Measurements from ENCODE around the gene MAP2K5.

Gene MAP2K5

GRCh38 chr15:67515557-67515956 is 26.9 kb upstream of the MAP2K5 start:
- no peak overlapping the region for H3K4me3 ChIP-seq (ENCODE audit: low read depth, low read length)
- no peak for TF ChIP-seq CTCF (IDR thresholded peaks at IDR 0.05; ENCODE audit: low read depth, low read length)
- no peak for TF ChIP-seq POLR2A (IDR thresholded peaks at IDR 0.05; ENCODE audit: extremely low read depth, insufficient read length)
- TF ChIP-seq MYC (IDR thresholded peaks at IDR 0.05; ENCODE audit: low read depth, low read length) = no peak
- no peak for TF ChIP-seq MAX (IDR thresholded peaks at IDR 0.05; ENCODE audit: low read depth, low read length)
- DNase-seq (ENCODE audit: low read depth) = no peak

GRCh38 chr15:67520321-67521028 is 22.0 kb upstream of the MAP2K5 start:
- peak overlapping the region; percentile 77 for H3K4me3 ChIP-seq (ENCODE audit: low read depth, low read length)
- TF ChIP-seq CTCF (IDR thresholded peaks at IDR 0.05; ENCODE audit: low read depth, low read length) = no peak
- no peak for DNase-seq (ENCODE audit: low read depth)

- DNase-seq (ENCODE audit: low read depth) = peak; percentile 89
- peak within 1 kb of the TSS; percentile 78 for H3K4me3 ChIP-seq (ENCODE audit: low read depth, low read length)
- TF ChIP-seq MAX (IDR thresholded peaks at IDR 0.05; ENCODE audit: low read depth, low read length) (peak; percentile 96), CTCF (IDR thresholded peaks at IDR 0.05; ENCODE audit: low read depth, low read length) (no peak), POLR2A (IDR thresholded peaks at IDR 0.05; ENCODE audit: extremely low read depth, insufficient read length) (peak; percentile 93), MYC (IDR thresholded peaks at IDR 0.05; ENCODE audit: low read depth, low read length) (peak; percentile 94)
These were observed 21.3 kb upstream of the MAP2K5 start, which contains the start of gene C15orf61 for GRCh38 chr15:67521029-67521782. TSS of gene C15orf61 (plus strand) at chr15:67521131. CDS start at chr15:67521249, 118 bp downstream.

- TF ChIP-seq MYC (IDR thresholded peaks at IDR 0.05; ENCODE audit: low read depth, low read length) (no peak), MAX (IDR thresholded peaks at IDR 0.05; ENCODE audit: low read depth, low read length) (no peak), POLR2A (IDR thresholded peaks at IDR 0.05; ENCODE audit: extremely low read depth, insufficient read length) (no peak), CTCF (IDR thresholded peaks at IDR 0.05; ENCODE audit: low read depth, low read length) (peak; percentile 1)
- DNase-seq (ENCODE audit: low read depth) = peak; percentile 40
- H3K4me3 ChIP-seq (ENCODE audit: low read depth, low read length) = peak overlapping the region; percentile 78
These were observed 20.5 kb upstream of the MAP2K5 start for GRCh38 chr15:67521783-67522568.

GRCh38 chr15:67523330-67523729 is 19.2 kb upstream of the MAP2K5 start:
- DNase-seq (ENCODE audit: low read depth) = no peak
- TF ChIP-seq CTCF (IDR thresholded peaks at IDR 0.05; ENCODE audit: low read depth, low read length) (no peak), MYC (IDR thresholded peaks at IDR 0.05; ENCODE audit: low read depth, low read length) (no peak), POLR2A (IDR thresholded peaks at IDR 0.05; ENCODE audit: extremely low read depth, insufficient read length) (no peak), MAX (IDR thresholded peaks at IDR 0.05; ENCODE audit: low read depth, low read length) (no peak)
- H3K4me3 ChIP-seq (ENCODE audit: low read depth, low read length) = peak overlapping the region; percentile 78
